HepG2 (cell line): ENCODE data around the gene IFT122.

Experiments
- NR2C2 ChIP-seq: sonication (generic); formaldehyde crosslinking; IDR thresholded peaks from 2 replicates; pipeline ENCODE4 v1.4.0; 2020; ENCODE audit warnings: missing genetic modification reagents, mild to moderate bottlenecking, moderate library complexity, borderline replicate concordance
- TF ChIP-seq, protein P1 (sequence below): sonication (generic); IDR thresholded peaks from 2 replicates; pipeline ENCODE4 v1.6.1; 2016; ENCODE audit warnings: low read depth, borderline replicate concordance

DNA sequence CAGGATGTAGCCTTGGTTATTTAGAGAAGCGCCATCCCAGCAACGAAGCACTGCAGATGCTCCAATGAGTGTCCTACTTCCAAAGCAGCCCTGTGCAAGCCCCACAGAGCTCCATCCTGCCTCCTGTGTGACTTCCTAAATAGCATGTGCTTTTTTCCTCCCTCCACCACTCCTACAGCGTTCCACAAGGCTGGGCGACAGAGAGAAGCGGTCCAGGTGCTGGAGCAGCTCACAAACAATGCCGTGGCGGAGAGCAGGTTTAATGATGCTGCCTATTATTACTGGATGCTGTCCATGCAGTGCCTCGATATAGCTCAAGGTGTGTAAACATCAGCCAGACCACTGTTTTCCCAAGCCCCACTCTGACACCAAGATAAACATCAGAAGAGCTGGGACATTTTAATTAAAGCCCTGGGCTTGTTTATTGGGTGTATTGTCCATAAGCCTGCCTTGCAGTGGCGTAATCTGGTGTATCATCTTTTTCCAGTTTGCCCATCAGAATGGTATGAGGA is 66.3 kb downstream of the IFT122 start:
- no peak for TF ChIP-seq NR2C2 (CRISPR knock-in tag)
- TF ChIP-seq, protein P1, sequence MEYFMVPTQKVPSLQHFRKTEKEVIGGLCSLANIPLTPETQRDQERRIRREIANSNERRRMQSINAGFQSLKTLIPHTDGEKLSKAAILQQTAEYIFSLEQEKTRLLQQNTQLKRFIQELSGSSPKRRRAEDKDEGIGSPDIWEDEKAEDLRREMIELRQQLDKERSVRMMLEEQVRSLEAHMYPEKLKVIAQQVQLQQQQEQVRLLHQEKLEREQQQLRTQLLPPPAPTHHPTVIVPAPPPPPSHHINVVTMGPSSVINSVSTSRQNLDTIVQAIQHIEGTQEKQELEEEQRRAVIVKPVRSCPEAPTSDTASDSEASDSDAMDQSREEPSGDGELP, result no peak
